NCI-H2107 (cell line): ENCODE data around the gene RIMBP2.
A peak's percentile ranks its signal among the peaks of the same experiment; 100 is the strongest.
"Not testable (repeated sequence)": the region's sequence is repeated elsewhere in the genome, so short reads cannot be mapped to it uniquely, and the experiment has no call there.

Source experiments
- DNase-seq: peaks from one replicate; lab custom pipeline; 2025; lab: John Stamatoyannopoulos, UW

The RIMBP2 gene

DNA sequence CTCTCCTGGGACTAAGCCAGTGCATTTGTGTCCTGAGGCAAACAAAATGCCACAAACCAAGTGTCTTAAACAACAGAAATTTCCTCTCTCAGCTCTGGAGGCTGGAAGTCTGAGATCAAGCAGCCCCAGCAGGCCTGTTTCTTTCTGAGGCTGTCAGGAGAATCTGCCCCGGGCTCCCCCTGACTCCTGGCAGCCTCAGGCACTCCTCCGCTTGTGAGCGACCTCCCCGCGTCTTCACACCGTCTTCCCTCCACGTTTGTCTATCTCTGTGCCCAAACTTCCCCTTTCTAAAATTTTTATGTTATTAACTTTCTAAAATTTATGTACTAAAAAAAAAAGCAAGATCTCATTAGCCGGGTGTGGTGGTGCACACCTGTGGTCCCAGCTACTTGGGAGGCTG lies 59.7 kb downstream of the RIMBP2 start:
- no peak for DNase-seq

DNA sequence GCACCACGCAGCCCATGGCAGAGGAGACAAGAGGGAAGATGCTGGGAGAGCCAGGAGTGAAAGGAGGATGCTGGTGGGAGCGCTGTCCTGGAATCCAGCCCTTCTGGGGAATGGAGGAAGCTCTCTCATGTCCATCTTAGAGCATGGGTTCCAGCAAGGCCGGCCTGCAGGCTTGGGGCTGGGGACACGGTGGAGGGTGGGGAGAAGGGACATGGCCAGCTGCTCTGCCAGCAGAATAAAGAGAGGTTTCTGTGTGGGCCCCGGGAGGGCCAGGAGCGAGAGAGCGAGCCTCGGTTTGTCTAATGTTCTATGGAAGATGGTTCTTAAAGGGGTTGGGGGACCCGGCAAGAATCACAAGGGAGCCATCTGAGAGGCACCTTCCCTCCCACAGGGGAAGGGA lies 60.2 kb downstream of the RIMBP2 start:
- DNase-seq, result no peak

DNA sequence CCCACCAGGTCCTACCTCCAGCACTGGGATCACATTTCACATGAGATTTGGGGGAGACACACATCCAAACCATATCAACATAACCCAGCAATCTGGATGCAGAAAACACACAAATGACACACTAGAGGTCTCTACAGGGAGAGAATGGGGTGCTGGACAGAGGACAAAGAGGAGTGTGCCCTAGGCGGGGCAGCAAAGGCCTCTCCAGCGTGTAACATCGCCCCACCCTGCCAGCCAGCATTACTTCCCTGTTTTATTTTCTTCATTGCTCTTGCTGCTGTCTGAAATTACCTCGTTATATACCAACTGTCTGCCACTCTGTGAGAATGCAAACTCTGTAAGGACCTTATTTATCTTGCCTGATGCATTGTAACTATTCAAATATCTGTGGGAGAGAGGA lies 61.1 kb downstream of the RIMBP2 start:
- DNase-seq, result no peak

DNA sequence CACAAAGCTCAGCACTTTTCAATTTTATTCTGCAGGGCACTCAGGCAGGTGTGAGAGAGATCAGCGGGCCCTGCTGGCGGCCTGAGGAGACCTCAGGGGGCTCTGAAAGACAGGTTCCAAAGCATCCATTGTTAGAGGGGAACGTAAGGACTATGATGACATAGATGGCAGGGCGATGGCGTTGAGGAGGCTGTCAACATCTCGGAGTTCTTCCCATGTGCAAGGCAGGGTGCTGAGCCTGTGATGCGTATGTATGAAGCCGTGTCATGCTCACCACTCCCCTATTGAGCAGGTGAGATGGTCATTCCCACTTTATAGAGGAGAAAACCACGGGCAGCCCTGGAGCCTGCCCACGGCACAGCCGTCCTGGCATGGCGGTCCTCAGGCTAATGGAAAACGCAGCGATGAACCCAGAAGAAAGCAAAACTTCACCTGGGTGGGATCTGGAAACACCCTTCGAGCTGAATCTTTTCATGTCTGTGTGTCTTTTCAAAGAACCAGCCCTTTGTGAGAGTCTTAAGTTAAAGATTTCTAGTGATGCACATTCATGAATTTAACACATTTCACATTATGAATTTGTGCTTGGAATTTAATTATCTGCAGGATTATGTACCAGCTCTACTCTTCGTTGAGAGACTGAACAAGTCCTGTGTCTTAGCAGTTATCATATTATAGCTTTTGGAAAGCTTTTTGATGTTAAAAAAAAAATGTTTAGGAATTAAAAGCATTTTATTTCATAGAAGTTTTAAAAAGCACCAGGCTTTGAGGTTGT lies 64.7 kb downstream of the RIMBP2 start:
- no peak for DNase-seq

DNA sequence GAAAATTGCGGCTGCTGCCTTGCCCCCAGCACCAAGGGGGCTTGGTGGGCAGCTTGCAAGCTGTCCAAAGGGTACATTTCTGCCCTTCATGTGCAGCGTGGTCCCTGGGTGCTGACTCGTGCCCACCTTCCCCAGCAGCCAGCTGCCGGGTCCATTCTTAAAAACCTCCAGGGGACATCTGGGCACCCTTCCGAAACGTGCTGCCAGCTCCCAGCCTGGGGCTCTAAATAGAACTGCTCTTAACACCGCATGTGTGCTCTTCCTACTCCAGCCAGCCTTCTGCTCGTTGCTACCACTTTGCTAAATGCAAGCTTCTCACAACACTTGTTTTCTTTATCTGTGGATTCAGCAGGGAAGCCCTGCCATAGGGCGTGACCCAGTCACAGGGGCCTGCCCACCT lies 66.0 kb downstream of the RIMBP2 start:
- no peak for DNase-seq

DNA sequence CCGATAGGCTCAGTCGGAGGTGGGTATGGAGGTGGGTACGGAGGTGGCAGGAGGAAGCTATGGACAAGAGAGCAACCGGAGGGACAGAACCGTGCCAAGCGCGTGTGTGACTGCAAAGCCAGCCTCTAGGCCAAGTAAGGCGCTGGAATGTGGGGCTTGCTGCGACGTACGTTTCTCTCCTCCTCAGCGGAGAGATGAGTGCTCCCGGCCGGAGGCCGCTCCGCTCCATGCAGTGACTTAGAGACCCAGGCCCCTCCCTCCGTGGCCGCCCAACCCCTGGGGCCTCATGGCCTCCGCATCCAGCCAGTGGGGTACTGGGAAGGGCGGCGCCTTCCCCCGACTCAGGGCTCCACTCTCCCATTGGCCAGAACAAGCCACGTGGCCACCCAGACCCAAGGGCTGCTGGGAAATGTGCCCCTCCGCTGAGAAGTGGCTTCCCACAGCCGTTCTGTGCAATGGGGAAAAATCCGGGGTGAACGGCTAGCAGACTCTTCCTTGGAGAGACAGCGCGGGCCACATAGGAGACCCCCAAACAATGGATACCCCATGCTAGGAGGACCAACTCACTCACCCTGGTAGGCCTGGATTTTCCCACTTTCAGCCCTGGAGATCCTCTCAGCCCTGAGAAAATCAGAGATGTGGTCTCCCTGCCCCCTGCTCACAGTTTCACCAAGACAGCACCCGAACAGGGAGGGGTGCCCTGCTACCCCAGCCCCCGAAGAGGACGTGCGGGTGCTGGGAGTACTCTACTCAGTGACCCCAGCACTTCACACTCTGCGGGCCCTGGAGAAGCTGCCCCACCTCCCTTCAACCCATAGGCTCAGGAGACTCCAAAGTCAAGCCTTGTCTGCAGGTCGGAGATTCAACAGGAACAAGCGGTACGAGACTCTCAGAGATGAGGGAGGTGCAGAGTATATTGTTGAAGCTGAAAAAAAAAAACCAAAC lies 66.7 kb downstream of the RIMBP2 start:
- no peak for DNase-seq

DNA sequence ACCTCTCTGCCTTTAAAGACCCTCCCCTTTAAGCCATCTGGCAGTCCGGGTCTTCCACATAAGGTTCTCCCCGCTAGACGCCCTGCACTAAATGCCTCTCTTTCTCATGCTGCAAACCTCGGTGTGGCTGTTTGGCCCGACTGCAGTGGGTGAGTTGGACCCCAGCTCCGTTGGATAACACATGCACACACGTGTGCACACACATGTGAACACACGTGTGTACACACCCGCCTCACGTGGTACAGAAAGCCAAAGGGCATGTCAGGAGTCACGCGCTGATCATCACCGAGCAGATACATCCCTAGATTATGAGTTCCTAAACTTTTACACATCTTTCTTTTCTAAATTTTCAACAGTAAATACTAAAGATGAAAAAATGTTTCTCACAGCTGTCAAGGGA lies 68.3 kb downstream of the RIMBP2 start:
- no peak for DNase-seq

DNA sequence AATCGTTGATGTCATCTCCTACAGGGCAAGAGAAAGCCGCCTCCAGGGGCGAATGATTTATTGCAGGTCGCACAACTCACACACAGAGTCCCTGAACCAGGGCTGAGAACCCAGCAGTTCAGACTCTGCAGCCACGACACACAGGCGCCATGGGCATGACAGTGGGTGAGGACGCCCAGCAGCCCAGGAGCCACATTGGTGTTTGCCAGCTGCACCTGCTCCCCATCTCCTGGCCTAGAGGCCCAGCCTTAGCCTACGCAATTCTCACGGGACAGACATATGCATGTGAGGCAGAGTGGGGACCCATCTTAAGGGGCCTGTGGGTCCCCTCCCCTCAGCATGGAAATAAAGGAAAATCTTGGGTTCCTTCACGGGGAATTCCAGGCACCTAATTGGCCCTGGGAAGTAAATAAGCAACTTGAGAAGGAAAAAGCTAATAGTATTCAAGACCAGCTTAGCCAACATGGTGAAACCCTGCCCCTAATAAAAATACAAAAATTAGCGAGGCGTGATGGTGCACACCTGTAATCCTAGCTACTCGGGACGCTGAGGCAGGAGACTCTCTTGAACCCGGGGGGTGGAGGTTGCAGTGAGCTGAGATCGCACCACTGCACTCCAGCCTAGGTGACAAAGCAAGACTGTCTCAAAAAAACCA lies 69.3 kb downstream of the RIMBP2 start:
- no peak for DNase-seq

DNA sequence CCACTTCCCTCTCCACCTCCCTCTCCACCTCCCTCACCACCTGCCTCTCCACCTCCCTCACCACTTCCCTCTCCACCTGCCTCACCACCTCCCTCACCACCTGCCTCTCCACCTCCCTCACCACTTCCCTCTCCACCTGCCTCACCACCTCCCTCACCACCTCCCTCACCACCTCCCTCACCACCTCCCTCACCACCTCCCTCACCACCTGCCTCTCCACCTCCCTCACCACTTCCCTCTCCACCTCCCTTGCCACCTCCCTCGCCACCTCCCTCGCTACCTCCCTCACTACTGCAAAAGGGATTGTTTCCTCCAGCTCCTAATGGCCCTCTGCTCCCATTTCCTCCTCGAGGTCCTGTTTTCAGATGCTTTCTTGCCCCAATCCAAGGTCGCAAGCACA lies 69.9 kb downstream of the RIMBP2 start:
- not testable (repeated sequence) for DNase-seq

DNA sequence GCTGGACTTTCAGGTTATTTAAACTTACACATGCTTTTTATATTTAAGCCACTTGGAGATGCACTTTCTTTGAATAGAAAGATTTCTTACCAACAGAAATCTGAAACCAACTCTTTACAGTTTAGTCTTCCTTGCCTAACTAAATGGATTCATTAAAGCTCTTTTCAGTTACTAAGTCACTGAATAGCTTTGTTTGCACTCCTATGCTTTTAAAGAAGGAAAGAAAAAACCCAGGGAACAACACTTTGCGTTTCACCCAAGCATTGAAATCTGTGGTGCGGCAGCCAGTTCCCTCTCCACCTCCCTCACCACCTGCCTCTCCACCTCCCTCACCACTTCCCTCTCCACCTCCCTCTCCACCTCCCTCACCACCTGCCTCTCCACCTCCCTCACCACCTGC lies 70.3 kb downstream of the RIMBP2 start:
- no peak for DNase-seq

DNA sequence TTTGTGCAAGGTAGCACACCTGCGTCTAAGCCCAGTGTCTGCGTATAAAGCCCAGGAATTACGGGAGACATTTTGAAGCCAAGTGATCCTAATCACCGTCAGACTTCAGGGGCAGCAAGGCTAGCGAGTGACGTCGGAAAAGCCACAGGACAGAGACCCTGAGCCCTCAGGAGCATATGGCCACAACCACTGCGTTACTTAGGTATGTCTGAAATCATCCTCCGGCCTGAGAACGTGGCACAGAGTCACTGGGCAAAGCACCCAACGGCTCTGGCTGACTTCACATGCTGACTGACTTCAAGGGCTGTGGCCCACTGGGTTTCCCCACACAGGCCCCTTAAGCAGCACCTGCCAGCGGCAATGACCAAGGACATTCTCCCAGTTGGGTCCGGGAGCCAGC lies 71.5 kb downstream of the RIMBP2 start:
- DNase-seq, result no peak

DNA sequence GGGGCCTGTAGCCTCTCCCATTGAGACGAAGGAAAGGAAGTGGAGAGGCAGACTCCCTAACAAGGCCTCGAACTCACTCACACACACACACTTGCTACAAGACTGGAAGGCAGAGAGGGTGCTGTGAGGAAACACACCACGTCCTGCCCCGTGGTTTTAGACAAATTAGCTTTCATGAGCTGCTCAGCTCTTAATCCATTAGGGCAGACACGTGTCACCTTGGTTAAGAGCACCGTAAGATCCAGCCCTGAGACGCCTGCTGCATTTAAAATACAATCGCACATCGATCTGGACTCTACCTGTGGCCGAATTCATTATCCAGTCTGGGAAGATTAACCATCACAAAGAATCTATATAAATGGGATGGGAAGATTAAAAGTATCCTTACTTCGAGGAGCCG lies 72.0 kb downstream of the RIMBP2 start:
- DNase-seq, result no peak

DNA sequence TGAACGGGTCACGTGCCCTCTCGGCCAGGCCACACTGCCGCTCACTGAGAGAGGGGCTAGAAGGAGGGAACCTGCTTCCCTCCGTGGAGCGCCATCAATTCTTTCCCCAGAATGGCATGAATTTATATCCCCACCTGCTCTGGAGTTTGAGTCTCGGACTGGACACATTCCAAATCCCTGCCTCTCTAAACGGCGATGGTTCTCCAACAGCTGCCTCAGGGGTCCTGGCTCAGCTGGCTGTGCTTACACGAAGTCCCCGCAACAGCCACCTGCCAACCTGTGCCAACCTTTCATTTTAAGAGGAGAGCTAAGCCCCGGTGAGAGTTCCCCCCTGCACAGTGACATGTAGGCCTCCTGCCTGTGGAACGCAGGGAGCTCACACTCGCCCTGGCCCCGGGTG lies 73.2 kb downstream of the RIMBP2 start:
- DNase-seq, result no peak

DNA sequence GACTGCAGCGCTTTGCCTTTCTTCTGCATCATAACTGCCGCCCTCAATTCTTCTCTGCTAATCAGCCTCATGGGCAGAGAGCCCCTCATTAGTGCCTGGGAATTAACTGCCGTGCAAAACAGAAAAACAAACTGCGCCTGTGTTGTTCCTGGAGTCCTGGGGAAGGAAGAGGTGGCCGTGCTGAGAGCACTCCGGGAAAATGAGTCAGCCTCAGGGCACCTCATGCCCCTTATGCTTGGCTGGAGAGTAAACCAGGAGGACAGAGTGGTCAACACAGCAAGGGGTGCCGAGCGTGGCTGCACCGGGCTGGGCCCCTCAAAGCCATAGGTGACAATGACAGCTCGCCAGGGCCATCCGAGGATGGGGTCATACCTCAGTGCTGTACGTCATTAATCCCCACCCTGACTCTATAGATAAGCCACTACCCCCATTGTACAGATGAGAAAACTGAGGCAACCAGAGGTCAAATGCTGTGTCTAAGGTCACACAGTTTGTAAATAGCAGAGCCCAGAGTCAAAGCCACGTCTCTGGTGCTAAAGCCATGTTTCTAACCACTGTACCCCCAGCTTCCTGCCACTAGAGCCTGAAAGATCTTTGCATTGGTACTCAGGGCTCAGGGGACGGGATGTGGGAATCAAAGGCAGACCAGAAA lies 74.4 kb downstream of the RIMBP2 start:
- DNase-seq, result no peak

DNA sequence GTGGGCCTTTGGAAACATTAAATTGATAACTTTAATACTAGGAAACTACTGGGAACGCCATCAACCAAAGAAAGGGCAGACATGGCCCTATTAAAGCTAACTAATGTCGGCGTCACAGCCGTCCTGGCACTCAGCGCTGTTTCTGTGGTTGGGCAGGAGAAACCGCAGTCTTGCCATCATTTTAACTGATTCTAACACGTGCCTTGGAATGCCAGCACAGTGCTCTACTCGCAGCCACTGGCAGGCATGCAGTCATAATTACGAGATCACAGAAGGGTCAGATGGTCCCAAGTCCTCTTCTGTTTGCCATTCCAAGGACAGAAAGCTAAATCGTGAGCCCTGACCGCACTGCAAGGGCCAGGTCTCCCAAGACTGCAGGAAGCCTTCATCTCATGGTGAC lies 75.2 kb downstream of the RIMBP2 start:
- DNase-seq, result no peak

DNA sequence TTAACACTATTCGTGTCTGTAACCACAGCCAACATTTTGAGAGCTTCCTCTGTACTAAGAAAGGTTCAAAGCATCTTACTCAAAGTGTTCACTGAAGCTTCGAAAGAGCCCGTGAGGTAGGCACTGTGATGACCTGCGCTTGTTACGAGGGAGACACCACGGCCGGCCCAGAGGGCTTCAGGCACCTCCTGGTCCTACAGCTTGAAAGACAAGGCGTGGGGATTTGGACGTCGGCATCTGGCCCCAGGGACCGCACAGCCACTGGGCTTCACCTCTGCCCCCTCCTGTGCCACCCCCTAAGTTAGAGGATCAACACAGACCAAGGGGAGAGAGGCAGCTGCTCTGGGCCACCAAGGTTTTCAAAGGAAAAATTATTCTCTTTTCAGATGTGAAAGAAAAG lies 75.6 kb downstream of the RIMBP2 start:
- no peak for DNase-seq

DNA sequence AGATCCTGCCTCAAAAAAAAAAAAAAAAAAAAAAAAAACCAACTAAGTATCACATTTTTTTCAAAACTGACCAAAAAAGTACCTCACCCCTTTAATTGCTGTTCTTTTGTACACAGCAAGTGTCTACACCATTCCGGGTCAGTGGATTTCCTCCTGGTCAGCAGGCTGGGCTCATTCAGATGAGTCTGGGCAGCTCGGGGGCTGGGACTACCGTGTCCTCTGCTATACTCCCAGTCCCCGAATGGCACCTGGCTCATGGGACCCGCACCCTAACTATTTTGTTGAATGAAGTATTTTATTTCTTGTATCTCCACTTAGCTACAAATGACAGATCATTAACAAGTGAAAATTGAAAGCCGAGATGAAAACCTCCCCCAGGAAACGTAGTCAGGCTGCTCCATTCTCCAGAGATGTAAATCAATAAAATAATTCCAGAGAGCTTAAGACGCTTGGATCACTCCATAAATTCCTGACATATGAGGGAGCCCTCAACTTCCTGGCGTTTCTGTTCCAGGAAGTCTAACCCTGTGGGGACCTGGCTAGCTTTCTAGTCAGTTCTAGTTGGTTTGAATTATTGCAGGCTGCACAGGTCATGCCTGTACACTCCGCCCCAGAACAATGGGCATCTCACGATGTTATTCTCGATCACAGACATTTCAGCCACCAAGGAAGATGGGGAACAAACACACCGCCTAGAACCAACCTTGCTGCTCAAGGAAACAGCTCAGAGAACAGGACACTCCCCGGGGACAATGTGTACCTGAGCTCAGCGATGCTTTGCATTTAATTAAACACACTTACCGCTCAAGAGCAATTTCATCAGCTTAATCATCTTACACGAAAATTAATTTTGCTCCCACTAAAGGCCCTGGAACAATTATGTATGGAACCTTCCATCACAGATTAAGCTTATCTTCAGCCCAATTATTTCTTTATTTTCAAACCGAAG lies 76.3 kb downstream of the RIMBP2 start:
- no peak for DNase-seq

DNA sequence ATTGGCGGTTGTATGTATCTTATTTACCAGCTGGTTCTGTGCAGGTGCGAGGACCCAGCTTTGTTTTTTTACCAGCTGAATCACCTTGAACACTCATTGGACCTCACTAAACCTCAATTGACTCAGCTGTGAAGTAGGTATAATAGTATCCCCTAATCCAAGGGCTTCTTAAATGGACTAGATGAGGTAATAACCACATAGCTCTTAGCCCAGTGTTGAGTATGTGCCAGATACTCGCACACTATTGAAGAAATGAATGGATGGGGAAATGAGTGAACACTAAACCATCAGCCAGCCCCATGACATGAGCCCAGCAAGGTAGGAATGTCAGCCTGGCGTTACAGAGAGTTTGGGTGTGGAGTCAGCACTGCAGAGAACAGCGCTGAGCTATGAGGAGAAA lies 79.7 kb downstream of the RIMBP2 start:
- no peak for DNase-seq

DNA sequence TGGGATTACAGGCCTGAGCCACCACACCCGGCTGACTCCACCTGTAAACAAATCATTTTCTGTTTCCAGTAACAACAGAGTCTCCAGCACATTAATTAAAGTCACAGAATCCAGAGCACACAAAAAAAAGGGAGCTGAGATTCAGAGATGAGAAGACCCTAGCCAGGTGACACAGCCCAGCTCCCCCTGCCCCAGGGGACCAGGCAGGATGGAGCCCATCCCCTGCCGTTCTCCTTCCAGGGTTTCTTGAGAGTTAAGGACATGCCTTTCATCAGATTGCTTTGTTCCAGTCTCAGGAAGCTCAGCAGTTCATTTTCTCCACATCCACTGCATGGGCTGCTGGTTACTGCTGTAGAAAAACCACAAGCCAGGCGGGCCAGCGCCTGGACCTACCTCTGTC lies 81.2 kb downstream of the RIMBP2 start:
- peak; percentile 55 for DNase-seq

DNA sequence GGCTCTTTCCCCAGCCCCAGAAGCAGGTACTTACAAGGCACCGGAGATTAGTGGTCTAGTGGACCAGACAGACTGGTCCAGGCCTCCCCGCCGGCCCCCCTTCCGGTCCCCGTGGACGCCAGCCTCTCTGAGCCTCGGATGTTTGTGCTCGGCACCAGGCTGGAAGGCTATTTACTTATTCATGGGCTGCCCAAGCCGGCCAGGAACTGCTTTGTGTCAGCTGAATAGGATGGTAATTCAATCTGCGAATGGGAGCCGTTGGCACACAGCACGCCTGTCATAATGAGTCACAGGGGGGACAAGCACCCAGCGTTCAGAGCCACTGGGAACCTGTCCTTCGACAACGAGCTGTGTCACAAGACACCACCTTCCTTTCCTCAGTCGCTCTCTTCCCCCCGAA lies 82.3 kb downstream of the RIMBP2 start:
- DNase-seq, result peak; percentile 91

DNA sequence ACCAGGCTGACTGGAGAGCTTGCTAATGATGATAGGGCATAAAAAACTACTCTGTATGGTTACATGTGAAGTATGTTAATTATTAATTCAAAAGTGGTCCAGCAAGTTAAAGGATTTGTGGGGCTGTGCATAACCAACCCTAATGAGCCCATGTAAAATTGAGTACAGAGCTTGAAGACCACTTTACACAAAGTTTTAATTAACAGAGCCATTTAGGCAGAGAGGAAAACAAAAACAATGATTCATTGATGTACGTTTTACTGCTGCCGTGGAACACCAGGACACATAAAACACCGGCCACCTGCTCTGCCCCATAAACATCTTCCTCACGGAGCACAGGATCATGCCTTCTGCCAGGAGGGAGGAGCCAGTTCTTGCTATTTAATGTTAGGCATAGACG lies 83.5 kb downstream of the RIMBP2 start:
- no peak for DNase-seq
